SIG-M5 treated with dmso at 0.1 percent for 504 hours (cell line): ENCODE results near the gene ID1.
"Not testable (repeated sequence)": the region's sequence is repeated elsewhere in the genome, so short reads cannot be mapped to it uniquely, and the experiment has no call there.

Experiments
- DNase-seq: peaks from one replicate; lab custom pipeline; 2025; ENCODE audit not compliant: unreplicated experiment; lab: John Stamatoyannopoulos, UW

Gene ID1

GRCh38 chr20:31632548-31633338 is 27.7 kb downstream of the ID1 start:
- no peak for DNase-seq

GRCh38 chr20:31633339-31633914 is 28.3 kb downstream of the ID1 start:
- DNase-seq: no peak

GRCh38 chr20:31637660-31638059 is 32.6 kb downstream of the ID1 start, which contains the start of gene COX4I2:
TSS of gene COX4I2 (plus strand) at chr20:31637912. CDS start at chr20:31639018, 1,106 bp downstream.
- no peak for DNase-seq

- no peak for DNase-seq
These were observed 33.2 kb downstream of the ID1 start for GRCh38 chr20:31638317-31638716.

GRCh38 chr20:31638816-31639215 is 33.7 kb downstream of the ID1 start:
- no peak for DNase-seq

- no peak for DNase-seq
These were observed 35.2 kb downstream of the ID1 start for GRCh38 chr20:31640259-31640658.

GRCh38 chr20:31641391-31641790 is 36.3 kb downstream of the ID1 start:
- no peak for DNase-seq

GRCh38 chr20:31642837-31643236 is 37.7 kb downstream of the ID1 start:
- no peak for DNase-seq

- no peak for DNase-seq
These were observed 38.4 kb downstream of the ID1 start for GRCh38 chr20:31643522-31643921.

- DNase-seq: no peak
These were observed 39.6 kb downstream of the ID1 start for GRCh38 chr20:31644701-31645100.

GRCh38 chr20:31648104-31648503 is 43.0 kb downstream of the ID1 start:
- not testable (repeated sequence) for DNase-seq

GRCh38 chr20:31652917-31653396 is 47.9 kb downstream of the ID1 start:
- DNase-seq: no peak

GRCh38 chr20:31653561-31653960 is 48.5 kb downstream of the ID1 start:
- no peak for DNase-seq

GRCh38 chr20:31654534-31654933 is 49.4 kb downstream of the ID1 start:
- DNase-seq: no peak
